ENCODE results near the gene ANTXRL.

DNA sequence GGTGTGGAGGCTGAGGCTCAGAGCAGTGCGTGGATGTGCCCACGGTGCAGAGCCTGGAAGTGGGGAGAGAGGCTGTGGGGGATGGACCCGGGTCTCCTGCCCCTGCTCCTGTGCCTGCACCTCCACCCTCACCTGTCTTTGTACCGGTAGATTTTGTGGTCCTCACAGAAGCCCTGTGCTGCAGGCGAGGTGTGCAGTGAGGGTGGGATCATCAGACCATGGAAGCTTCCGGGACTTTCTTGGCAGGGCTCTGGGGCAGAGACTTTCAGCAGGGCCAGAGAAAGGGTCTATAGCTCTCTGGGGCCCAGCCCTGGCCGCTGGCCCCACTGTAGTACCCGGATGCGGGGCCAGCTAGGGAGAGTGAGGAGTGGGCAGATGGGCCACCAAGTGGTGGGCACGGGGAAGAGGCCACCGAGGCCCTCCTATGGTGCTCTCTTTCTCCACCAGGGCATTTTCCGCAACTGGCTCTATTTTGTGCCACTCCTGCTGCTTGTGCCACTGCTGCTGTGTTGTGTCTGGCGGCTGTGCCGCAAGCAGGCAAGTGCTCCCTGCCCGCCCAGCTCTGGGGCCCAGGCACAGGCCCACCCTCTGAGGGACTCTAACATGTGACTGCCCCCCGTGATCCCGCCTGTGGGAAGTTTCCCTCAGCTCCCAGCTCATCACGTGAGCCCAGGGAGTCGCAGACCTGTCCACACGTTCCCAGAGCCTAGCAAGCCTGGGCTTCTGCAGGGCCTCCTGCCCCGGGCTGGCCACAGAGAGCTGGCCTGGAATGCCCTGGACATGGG, 22.1 kb downstream of the ANTXRL start:
- TF ChIP-seq POLR2AphosphoS5 (IDR thresholded peaks at IDR 0.05) (no peak), POLR2A (IDR thresholded peaks at IDR 0.05) (no peak)
- TF ChIP-seq, protein P1, sequence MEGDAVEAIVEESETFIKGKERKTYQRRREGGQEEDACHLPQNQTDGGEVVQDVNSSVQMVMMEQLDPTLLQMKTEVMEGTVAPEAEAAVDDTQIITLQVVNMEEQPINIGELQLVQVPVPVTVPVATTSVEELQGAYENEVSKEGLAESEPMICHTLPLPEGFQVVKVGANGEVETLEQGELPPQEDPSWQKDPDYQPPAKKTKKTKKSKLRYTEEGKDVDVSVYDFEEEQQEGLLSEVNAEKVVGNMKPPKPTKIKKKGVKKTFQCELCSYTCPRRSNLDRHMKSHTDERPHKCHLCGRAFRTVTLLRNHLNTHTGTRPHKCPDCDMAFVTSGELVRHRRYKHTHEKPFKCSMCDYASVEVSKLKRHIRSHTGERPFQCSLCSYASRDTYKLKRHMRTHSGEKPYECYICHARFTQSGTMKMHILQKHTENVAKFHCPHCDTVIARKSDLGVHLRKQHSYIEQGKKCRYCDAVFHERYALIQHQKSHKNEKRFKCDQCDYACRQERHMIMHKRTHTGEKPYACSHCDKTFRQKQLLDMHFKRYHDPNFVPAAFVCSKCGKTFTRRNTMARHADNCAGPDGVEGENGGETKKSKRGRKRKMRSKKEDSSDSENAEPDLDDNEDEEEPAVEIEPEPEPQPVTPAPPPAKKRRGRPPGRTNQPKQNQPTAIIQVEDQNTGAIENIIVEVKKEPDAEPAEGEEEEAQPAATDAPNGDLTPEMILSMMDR (IDR thresholded peaks at IDR 0.05): no peak
